SIG-M5 treated with dmso at 0.1 percent for 504 hours (cell line): ENCODE measurements around the gene TAF10.

Experiments
- DNase-seq: peaks from one replicate; lab custom pipeline; 2025; ENCODE audit not compliant: unreplicated experiment; lab: John Stamatoyannopoulos, UW

Gene TAF10

DNA sequence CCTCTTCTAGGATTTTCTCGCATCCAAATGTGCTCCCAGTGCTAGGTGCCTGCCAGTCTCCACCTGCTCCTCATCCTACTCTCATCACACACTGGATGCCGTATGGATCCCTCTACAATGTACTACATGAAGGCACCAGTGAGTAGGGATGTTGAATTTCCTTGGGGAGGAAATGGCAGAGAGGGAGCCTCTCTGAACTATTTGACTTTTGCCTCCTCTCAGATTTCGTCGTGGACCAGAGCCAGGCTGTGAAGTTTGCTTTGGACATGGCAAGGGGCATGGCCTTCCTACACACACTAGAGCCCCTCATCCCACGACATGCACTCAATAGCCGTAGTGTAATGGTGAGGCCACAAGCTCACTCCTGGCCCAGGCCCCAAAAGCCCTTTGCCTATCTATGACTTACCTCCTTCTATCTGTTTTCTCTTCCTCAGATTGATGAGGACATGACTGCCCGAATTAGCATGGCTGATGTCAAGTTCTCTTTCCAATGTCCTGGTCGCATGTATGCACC is 2.5 kb downstream of the TAF10 start:
- no peak for DNase-seq

DNA sequence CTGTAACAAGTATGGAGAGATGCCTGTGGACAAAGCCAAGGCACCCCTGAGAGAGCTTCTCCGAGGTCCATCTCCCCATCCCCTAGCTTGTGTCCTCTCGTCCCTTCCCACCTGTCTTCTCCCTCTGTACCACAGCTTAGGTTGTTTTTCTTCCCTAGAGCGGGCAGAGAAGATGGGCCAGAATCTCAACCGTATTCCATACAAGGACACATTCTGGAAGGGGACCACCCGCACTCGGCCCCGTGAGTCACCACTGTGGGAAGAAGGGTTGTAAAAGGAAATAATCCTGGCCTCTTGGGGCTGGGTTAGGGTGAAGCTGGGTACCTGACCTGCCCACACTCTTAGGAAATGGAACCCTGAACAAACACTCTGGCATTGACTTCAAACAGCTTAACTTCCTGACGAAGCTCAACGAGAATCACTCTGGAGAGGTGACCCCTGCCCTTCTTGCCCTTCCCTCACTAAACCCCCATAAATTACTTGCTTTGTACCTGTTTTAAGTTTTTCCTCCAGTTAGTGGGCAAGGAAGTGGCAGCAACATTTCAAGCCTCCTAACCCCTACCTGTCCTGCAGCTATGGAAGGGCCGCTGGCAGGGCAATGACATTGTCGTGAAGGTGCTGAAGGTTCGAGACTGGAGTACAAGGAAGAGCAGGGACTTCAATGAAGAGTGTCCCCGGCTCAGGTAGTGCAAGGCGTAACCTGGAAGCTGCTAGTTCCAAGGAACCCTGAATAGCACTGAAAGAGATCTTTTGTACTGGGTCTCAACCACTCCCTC is 3.1 kb downstream of the TAF10 start:
- no peak for DNase-seq

DNA sequence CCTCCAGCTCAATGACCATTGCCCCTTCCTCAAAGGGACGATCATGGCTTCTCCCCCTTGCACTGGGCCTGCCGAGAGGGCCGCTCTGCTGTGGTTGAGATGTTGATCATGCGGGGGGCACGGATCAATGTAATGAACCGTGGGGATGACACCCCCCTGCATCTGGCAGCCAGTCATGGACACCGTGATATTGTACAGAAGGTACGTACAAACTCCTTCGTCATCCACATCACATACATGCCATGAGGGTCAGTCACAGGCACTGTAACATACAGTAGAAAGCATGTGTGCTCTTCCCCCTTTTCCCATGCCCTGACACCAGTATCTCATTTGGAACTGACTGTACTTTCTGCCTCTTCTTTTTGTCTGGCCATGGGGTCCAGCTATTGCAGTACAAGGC is 4.0 kb downstream of the TAF10 start:
- DNase-seq = no peak

- DNase-seq = no peak
Observed at GRCh38 chr11:6607190-6607795, 4.7 kb downstream of the TAF10 start.

- DNase-seq = peak; percentile 68
Observed at GRCh38 chr11:6606471-6607189, 5.4 kb downstream of the TAF10 start.

DNA sequence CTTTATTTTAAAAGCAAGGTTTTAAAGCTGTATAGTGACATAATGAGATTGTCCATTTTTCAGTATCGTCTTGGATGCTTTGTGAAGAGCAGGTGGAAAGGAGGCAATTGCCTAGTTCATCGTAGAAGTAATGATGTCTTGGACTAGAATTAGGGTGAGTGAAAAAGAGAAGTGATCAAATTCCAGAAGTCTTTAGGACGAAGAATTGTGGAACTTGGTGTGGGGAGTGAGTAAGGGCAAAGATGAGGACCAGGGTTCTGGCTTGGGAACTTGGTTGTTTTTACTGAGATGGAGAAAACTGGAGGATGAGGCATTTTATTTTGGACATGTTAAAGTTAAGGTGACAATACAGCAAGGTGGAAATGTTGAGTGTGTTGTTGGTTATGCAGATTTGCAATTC is 7.2 kb downstream of the TAF10 start:
- DNase-seq = no peak

DNA sequence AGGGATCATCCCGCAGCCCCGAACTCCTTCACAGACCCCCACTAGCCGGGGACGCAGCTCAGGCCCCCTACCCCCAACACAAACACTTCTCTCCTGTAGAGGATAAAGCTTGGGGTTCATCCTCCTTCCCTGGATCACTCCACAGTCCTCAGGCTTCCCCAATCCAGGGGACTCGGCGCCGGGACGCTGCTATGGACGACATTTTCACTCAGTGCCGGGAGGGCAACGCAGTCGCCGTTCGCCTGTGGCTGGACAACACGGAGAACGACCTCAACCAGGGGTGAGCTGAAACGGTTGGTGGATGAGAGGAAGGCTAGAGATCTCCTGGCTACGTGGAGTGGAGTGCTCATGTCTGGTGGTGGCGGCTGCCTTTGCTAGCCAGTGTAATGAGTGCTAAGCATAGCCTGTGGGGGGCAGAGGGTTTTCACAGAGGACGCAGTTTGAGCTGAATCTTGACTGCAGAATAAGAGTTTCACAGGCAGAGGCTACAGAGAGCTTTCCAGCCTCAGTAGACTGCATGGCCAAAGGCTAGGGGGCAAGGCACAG is 7.9 kb downstream of the TAF10 start:
- DNase-seq = peak; percentile 57

GRCh38 chr11:6603287-6604080 is 8.5 kb downstream of the TAF10 start, which contains the start of the genes ILK and RRP8:
Gene ILK (plus strand): TSS chr11:6603774. CDS start chr11:6604272, 498 bp downstream.
Gene RRP8 (minus strand): TSS chr11:6603616. CDS start chr11:6603502, 114 bp downstream.
- DNase-seq = peak; percentile 83

DNA sequence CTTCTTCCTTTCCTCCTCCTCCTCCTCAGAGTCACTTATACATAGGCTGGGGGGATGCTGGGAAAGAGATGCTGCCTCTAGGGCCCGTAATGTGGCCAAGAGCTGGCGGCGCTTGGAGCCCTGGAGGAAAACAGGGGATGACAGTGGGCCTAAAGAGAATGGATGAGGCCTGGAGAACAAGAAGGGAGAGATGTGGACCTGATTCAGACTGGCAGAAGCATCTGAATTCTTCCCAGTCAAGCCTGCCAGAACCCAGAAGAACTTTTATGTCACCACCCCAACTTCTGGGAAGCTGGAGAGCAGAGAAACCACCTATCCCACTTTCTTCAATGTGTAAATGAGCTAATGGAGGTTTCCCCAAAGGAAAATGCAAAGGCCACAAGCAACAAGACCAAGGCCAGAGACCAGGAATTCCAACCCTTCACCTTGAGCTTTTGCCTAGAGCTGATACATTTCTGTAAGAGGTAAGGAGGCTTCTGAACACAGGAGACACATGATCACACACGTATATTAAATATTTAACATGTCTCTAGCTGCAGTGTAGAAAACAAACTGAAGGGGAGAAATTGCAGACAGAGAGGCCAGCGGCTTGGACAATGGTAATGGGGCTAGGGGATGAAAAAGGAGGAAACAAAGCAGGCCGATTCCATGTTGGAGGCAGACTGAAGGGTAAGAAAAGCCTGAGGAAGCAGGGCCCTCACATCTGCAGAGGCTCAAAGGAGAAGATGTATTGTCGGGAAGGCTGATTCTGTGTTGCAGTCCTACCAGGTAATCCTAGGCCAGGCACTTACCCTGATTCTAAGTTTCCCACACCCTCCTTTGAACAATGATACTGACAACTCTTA is 9.7 kb downstream of the TAF10 start:
- DNase-seq = no peak

DNA sequence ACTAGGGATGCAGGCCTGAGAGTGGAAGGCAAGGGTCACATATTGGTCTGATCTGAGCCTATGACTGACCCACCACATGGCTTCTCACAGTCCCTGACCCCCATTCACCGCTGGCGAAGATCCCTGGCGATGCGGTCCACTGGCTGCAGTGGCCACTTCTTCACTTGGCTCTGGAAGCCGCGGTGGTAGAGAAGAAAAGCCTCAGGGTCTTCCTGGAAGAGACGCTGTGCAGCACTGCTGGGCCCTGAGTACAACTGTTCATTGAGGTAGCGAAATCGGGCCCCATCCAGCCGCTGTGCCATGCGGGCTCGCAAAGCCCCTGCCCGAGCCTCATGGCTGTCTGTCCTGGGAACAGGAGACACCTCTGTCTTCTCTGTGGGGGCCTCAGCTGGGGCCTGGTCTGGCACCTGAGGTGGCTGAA is 11.0 kb downstream of the TAF10 start:
- no peak for DNase-seq

DNA sequence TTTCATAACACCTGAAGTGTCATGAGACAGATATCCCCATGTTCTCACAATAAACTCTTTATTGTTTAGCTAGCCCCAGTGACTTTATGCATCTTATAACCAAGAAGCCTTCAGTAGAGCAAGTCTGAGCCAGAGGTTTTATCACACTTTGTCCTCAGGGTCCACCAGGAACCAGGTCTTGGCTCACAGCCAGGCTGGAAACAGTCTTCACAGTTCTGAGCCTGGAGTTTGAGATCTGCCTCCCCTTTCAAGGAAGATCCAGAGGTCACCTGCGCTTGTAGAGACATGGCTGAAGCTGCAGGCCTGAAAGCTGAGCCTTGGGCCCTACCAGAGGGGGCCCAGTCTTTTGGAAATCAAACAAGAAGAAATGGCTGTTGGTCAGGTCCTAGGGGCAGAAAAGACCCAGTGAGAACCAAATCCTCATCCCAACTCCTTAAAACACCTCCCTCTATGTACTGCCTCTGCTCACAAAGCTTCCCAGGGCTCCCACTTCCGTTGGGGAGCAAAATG is 12.1 kb downstream of the TAF10 start:
- no peak for DNase-seq

DNA sequence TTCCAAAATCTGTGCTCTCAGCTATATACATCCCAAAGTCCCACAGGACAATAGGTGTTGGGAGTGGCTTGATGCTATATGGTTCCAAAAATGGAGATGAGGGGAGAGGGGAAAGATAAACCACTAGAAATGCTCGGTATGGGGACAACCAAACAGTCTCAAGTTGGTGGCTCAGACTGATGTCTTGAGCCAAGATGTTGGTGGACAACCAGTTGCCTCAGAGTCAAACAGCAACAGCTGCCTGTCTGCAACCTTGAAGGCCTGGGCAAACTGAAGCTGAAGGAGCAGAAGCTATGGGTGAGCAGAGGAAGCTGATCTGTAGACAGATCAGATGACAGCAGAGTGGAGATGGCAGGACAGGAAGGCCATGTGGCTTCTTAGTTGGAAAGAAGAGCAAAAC is 12.6 kb downstream of the TAF10 start:
- DNase-seq = no peak

GRCh38 chr11:6598555-6598954 is 13.5 kb downstream of the TAF10 start:
- no peak for DNase-seq

- no peak for DNase-seq
Observed at GRCh38 chr11:6596239-6596877, 15.7 kb downstream of the TAF10 start.

GRCh38 chr11:6594142-6594768 is 17.8 kb downstream of the TAF10 start:
- DNase-seq = no peak

DNA sequence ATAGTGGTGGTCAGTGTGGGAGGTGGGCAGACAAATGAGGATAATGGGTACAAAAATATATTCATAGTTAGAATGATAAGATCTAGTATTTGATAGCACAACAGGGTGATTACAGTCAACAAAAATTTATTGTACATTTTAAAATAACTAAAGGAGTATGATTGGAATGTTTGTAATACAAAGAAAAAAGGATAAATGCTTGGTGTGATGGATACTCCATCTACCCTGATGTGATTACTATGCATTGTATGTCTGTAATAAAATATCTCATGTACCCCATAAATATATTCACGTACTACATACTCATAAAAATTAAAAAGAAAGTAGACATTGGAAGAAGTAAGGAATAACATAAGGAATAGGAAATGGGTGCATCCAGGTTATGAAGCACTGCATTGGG is 24.0 kb downstream of the TAF10 start:
- no peak for DNase-seq

- DNase-seq = no peak
Observed at GRCh38 chr11:6587360-6587953, 24.6 kb downstream of the TAF10 start.
